H1 (cell line): ENCODE data around the gene CPXM1. TPM values are rescaled to one million over a fixed set of nuclear protein-coding genes. Genes with fewer than 3 reads are reported as not detected.

Source experiments
- CTCF ChIA-PET: fragments of 300-600 bp; sonication (Branson Sonifier 250); formaldehyde crosslinking; loops from one replicate; lab custom pipeline; 2021; ENCODE audit not compliant: partially characterized antibody; lab: Charles Lee
- POLR2A ChIA-PET: fragments of 300-600 bp; sonication (Branson Sonifier 250); formaldehyde crosslinking; loops from one replicate; lab custom pipeline; 2021; ENCODE audit warnings: inconsistent platforms; ENCODE audit not compliant: partially characterized antibody; lab: Charles Lee
- DNase-seq, 2 experiments: peaks; one replicate each; pipeline versions ENCODE4 v3.0.0 to v3.0.0-alpha.2; 2010 to 2022; ENCODE audit warnings: low spot score in 2 of 2, low read depth in 1 of 2, mixed read lengths in 1 of 2
- FAIRE-seq: peaks from 2 replicates; lab custom pipeline; 2011; peaks lifted over from hg19 to GRCh38; lab: Jason Lieb, UNC
- H2AFZ ChIP-seq: 2 replicates; pipeline ENCODE4 v1.8.1; 2012; ENCODE audit warnings: low read length, inconsistent platforms
- H2AK5ac ChIP-seq: 2 replicates; pipeline ENCODE4 v1.6.1; 2013; ENCODE audit warnings: low read depth, low read length
- H2BK120ac ChIP-seq: replicated peaks from 2 replicates; pipeline ENCODE3; 2013; ENCODE audit warnings: low read depth, low read length, inconsistent platforms
- H2BK12ac ChIP-seq: 2 replicates; pipeline ENCODE4 v1.6.1; 2013; ENCODE audit warnings: low read depth, low read length
- H2BK15ac ChIP-seq: 2 replicates; pipeline ENCODE4 v1.6.1; 2013; ENCODE audit warnings: low read length
- H2BK20ac ChIP-seq: 2 replicates; pipeline ENCODE4 v1.6.1; 2013; ENCODE audit warnings: low read length
- H2BK5ac ChIP-seq: 2 replicates; pipeline ENCODE4 v1.6.1; 2013; ENCODE audit warnings: low read depth, low read length
- H3K14ac ChIP-seq: 2 replicates; pipeline ENCODE4 v1.6.1; 2013; ENCODE audit warnings: inconsistent platforms; ENCODE audit not compliant: insufficient read length
- H3K18ac ChIP-seq: 2 replicates; pipeline ENCODE4 v1.6.1; 2013; ENCODE audit warnings: low read length; ENCODE audit errors: extremely low read depth
- H3K23ac ChIP-seq: 2 replicates; pipeline ENCODE4 v1.6.1; 2013; ENCODE audit warnings: inconsistent platforms; ENCODE audit not compliant: insufficient read length
- H3K23me2 ChIP-seq: 2 replicates; pipeline ENCODE4 v1.6.1; 2013; ENCODE audit warnings: low read depth, low read length
- H3K27ac ChIP-seq: 2 replicates; pipeline ENCODE4 v1.6.1; 2011; ENCODE audit warnings: low read depth, low read length, inconsistent platforms
- H3K27me3 ChIP-seq, 4 experiments: replicated peaks in 1 of 4; 1 replicate in 1 of 4; 2 replicates in 3 of 4; pipeline versions ENCODE4 v1.6.1 to v1.8.1; 2011 to 2013; ENCODE audit warnings: low read length in 3 of 4, mild to moderate bottlenecking in 3 of 4, inconsistent platforms in 2 of 4, mixed read lengths in 2 of 4, moderate library complexity in 1 of 4; ENCODE audit not compliant: control insufficient read depth in 3 of 4, insufficient read depth in 3 of 4; ENCODE audit errors: extremely low read depth in 1 of 4
- H3K36me3 ChIP-seq, 4 experiments: 2 replicates each; pipeline versions ENCODE4 v1.6.1 to v1.8.1; 2011 to 2013; ENCODE audit warnings: mild to moderate bottlenecking in 4 of 4, low read length in 3 of 4, moderate library complexity in 2 of 4, control low read depth in 1 of 4, inconsistent platforms in 1 of 4; ENCODE audit not compliant: insufficient read depth in 4 of 4, control insufficient read depth in 2 of 4
- H3K4ac ChIP-seq: replicated peaks from 2 replicates; pipeline ENCODE3; 2013; ENCODE audit warnings: low read length, low read depth, mixed read lengths, inconsistent platforms; ENCODE audit not compliant: insufficient read length
- H3K4me1 ChIP-seq, 4 experiments: replicated peaks in 1 of 4; 1 replicate in 1 of 4; 2 replicates in 3 of 4; pipeline versions ENCODE4 v1.6.1 to v1.8.1; 2011 to 2013; ENCODE audit warnings: low read length in 3 of 4, inconsistent platforms in 2 of 4, mixed read lengths in 1 of 4; ENCODE audit not compliant: insufficient read depth in 4 of 4, control insufficient read depth in 3 of 4
- H3K4me2 ChIP-seq, 2 experiments: 2 replicates each; pipeline versions ENCODE4 v1.6.1 to v1.8.1; 2011 to 2013; ENCODE audit warnings: low read depth in 2 of 2, low read length in 2 of 2, control low read depth in 1 of 2, inconsistent platforms in 1 of 2, mild to moderate bottlenecking in 1 of 2; ENCODE audit not compliant: insufficient read depth in 1 of 2
- H3K4me3 ChIP-seq, 4 experiments: fragments of 200-600, 300-600 bp in 1 of 4; sonication (generic), shearing (Covaris generic), sonication (Bioruptor Twin) in 1 of 4; 2 replicates each; pipeline versions ENCODE4 v1.5.1 to v1.8.1; 2011 to 2016; ENCODE audit warnings: low read length in 4 of 4, low read depth in 3 of 4, control low read depth in 2 of 4, inconsistent platforms in 2 of 4, mild to moderate bottlenecking in 2 of 4, mixed read lengths in 1 of 4, moderate library complexity in 1 of 4; ENCODE audit not compliant: insufficient read depth in 2 of 4; ENCODE audit errors: extremely low read depth in 1 of 4
- H3K56ac ChIP-seq: replicated peaks from 2 replicates; pipeline ENCODE3; 2013; ENCODE audit warnings: low read depth, mild to moderate bottlenecking, mixed read lengths, low read length, inconsistent platforms; ENCODE audit not compliant: insufficient read length
- H3K79me1 ChIP-seq: 2 replicates; pipeline ENCODE4 v1.6.1; 2013; ENCODE audit warnings: low read depth, low read length, control low read depth
- H3K79me2 ChIP-seq, 2 experiments: 2 replicates each; pipeline versions ENCODE4 v1.6.1 to v1.8.1; 2012 to 2013; ENCODE audit warnings: low read length in 2 of 2, mild to moderate bottlenecking in 2 of 2, inconsistent platforms in 1 of 2; ENCODE audit not compliant: insufficient read depth in 2 of 2, control insufficient read depth in 1 of 2
- H3K9ac ChIP-seq, 4 experiments: replicated peaks in 1 of 4; 1 replicate in 1 of 4; 2 replicates in 3 of 4; pipeline versions ENCODE4 v1.6.1 to v1.8.1; 2011 to 2013; ENCODE audit warnings: low read depth in 3 of 4, low read length in 3 of 4, control low read depth in 2 of 4, mild to moderate bottlenecking in 2 of 4, moderate library complexity in 2 of 4, inconsistent platforms in 1 of 4; ENCODE audit errors: extremely low read depth in 1 of 4
- H3K9me3 ChIP-seq, 2 experiments: 2 replicates each; pipeline versions ENCODE4 v1.6.1 to v1.8.1; 2012 to 2013; ENCODE audit warnings: mild to moderate bottlenecking in 2 of 2, moderate library complexity in 2 of 2, control low read depth in 1 of 2, inconsistent platforms in 1 of 2, low read depth in 1 of 2, low read length in 1 of 2, mixed read lengths in 1 of 2; ENCODE audit not compliant: insufficient read depth in 2 of 2
- H4K20me1 ChIP-seq, 2 experiments: replicated peaks in 1 of 2; 2 replicates each; pipeline versions ENCODE3 to v1.8.1; 2011 to 2013; ENCODE audit warnings: inconsistent platforms in 2 of 2, low read length in 2 of 2, mild to moderate bottlenecking in 1 of 2; ENCODE audit not compliant: insufficient read depth in 2 of 2, control insufficient read depth in 1 of 2
- H4K5ac ChIP-seq: 2 replicates; pipeline ENCODE4 v1.6.1; 2013; ENCODE audit warnings: low read length, low read depth, mixed read lengths, inconsistent platforms; ENCODE audit not compliant: insufficient read length
- H4K8ac ChIP-seq: 2 replicates; pipeline ENCODE4 v1.8.0; 2013; ENCODE audit warnings: mild to moderate bottlenecking, moderate library complexity, low read length, inconsistent platforms; ENCODE audit not compliant: insufficient read depth; ENCODE audit errors: extremely low read depth
- H4K91ac ChIP-seq: replicated peaks from 2 replicates; pipeline ENCODE3; 2013; ENCODE audit warnings: low read length, mixed read lengths, inconsistent platforms; ENCODE audit not compliant: insufficient read length
- RAD21 ChIP-seq, 2 experiments: IDR thresholded peaks in 1 of 2; conservative IDR thresholded peaks in 1 of 2; 2 replicates each; pipeline ENCODE4 v1.6.1; 2011; ENCODE audit warnings: low read depth in 2 of 2, low read length in 2 of 2, improper control_type of control experiment in 1 of 2, inconsistent platforms in 1 of 2, mild to moderate bottlenecking in 1 of 2, moderate library complexity in 1 of 2
- whole genome bisulfite sequencing, 2 experiments: shearing (Covaris generic) in 1 of 2; methylation state at CpG; one replicate each; pipeline versions ENCODE4 v1.1.6 to v1.1.7; 2013 to 2015; ENCODE audit warnings: low lambda C conversion rate in 2 of 2, mixed read lengths in 2 of 2, inconsistent platforms in 1 of 2, low coverage in 1 of 2, missing lambda C conversion rate in 1 of 2; ENCODE audit not compliant: insufficient replicate concordance in 2 of 2, insufficient coverage in 1 of 2, insufficient read length in 1 of 2; ENCODE audit errors: extremely low coverage in 1 of 2, missing lambda C conversion rate in 1 of 2; 5-methylcytosine and 5-hydroxymethylcytosine counted together
- polyA plus RNA-seq, 7 experiments: library from polyadenylated mRNA; depleted of rRNA in 3 of 7; stranded (reverse) in 5 of 7; unstranded in 2 of 7; fragments of >200 nt in 5 of 7; fragments of 200-250 nt in 2 of 7; gene quantifications; 1 replicate in 5 of 7; 2 replicates in 1 of 7; 4 replicates in 1 of 7; pipeline versions ENCODE4 v1.2.1 to v1.2.3, GENCODE V29; 2011 to 2013; ENCODE audit warnings: missing spikeins in 2 of 7, mixed read lengths in 2 of 7
- total RNA-seq: library from RNA; stranded (reverse); fragmentation: NEBNext Ultra II Directional; extraction: Animal tissue kit (Norgen Biotek cat#: 25700); gene quantifications from 2 replicates; pipeline ENCODE4 v1.2.1, GENCODE V29; 2021

Gene CPXM1
- total and polyA plus RNA-seq, 2 of the 8 experiments (the other 6 are each of a cell fraction or from before 2014, with no cell fraction given), result 31.3 to 81.9 TPM

DNA sequence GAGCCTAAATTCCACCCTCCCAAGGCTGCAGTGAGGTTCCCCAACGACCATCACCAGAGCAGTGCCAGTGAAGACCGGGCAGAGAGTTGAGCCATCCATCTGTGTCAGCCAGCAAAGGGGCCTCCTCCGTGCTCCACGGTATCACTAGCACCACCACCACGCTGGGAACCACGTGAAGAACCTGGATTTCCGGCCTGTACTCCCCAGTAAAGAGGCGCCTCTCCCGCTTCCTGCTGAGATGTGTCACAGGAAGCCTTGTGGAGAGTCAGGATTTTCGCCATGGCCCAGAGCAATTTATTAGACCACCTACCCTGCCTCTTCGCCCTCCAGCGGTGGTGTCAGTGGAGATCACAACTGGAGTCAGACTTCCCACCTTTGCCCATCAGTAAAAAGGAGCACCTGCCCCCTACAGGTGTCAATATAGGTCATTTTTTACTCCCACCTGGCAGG is 28.8 kb downstream of the CPXM1 start:
- Histone ChIP-seq H3K79me2 (no peaks in the 10 kb centered on the region), H4K20me1 (no peaks in the 10 kb centered on the region), H3K4ac (no peak overlapping the region), H3K56ac (no peak overlapping the region), H3K27ac (no peak overlapping the region), H2BK5ac (no peak overlapping the region), H3K27me3 (no peaks in the 10 kb centered on the region), H4K5ac (no peak overlapping the region), H4K8ac (no peak overlapping the region), H3K79me1 (no peaks in the 10 kb centered on the region), H2BK15ac (no peak overlapping the region), H2BK20ac (no peak overlapping the region), H2AFZ (no peak overlapping the region), H3K4me3 (no peak overlapping the region), H3K23me2 (no peaks in the 10 kb centered on the region), H2BK120ac (no peak overlapping the region), H2BK12ac (no peak overlapping the region), H3K23ac (no peak overlapping the region), H3K9me3 (no peaks in the 10 kb centered on the region; a peak in 1 of 4 replicates), H3K4me2 (no peak overlapping the region), H3K4me1 (peaks cover 0 to 3% (median 0%) of the 10 kb centered on the region in 4 experiments; a peak in 1 of 7 replicates), H3K14ac (no peak overlapping the region), H3K18ac (no peak overlapping the region; the same call in 1 of the 2 replicates), H2AK5ac (no peak overlapping the region), H3K9ac (no peak overlapping the region), H4K91ac (no peak overlapping the region), H3K36me3 (no peaks in the 10 kb centered on the region)
- FAIRE-seq (no peak), DNase-seq (no peak)
- ChIA-PET POLR2A (interaction anchor here (1.2 kb wide), 1 partner anchor 14 kb away, joined by 3 read pairs; no protein-coding TSS in a partner anchor), CTCF (interaction anchor here (0.6 to 5.1 kb wide), 7 partner anchors 16 to 981 kb away, joined by 3 to 19 read pairs (median 4); no protein-coding TSS in a partner anchor)
- 70% methylated on average over 12 of the region's 12 CpGs; no CpG with 5 or more reads in 1 of the 2 experiments for WGBS, 2 experiments
- peak in 1 of 2 experiments; percentile 1; a peak in 2 of 4 replicates for TF ChIP-seq RAD21 (IDR thresholded peaks at IDR 0.05 in 1 of 2, conservative IDR thresholded peaks at IDR 0.05 in 1 of 2; ENCODE audit: low read depth in 2 of 2, low read length in 2 of 2)
